ENCODE data around the gene SDHA. TPM values are rescaled to one million over a fixed set of nuclear protein-coding genes. Genes with fewer than 3 reads are reported as not detected.
"Not testable (repeated sequence)": the region's sequence is repeated elsewhere in the genome, so short reads cannot be mapped to it uniquely, and the experiment has no call there.

The SDHA gene
- total RNA-seq, 3 donors from 2014 or later: 73.1 to 120 (median 104) TPM

DNA sequence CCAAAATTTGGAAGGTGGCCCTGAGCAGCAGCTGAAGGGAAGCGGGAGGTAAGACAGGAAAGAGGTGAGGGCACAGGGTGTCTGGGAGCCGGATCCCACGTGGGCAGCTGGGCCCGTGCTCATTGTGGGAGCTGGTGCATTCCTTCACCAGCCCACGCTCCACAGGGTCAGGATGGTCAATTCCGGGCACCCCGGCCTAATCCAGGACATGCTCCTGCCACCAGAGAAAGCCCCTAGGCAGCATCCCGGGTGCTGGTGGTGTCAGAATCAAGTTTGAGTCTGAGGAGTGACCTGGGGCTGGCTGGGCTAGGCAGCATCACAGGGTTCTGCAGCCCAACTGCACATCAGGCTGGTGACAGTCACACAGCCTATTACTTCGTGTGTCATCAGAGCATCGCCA is 46.2 kb downstream of the SDHA start:
- DNase-seq (no peak), ATAC-seq (no peak)
- Mint-ChIP-seq H3K4me3 (no peak overlapping the region), H3K9me3 (no peaks in the 10 kb centered on the region), H3K4me1 (ENCODE audit: low read depth) (peaks cover 3% of the 10 kb centered on the region), H3K36me3 (ENCODE audit: insufficient read depth) (peaks cover 20% of the 10 kb centered on the region), H3K27me3 (ENCODE audit: low read depth) (no peaks in the 10 kb centered on the region)

DNA sequence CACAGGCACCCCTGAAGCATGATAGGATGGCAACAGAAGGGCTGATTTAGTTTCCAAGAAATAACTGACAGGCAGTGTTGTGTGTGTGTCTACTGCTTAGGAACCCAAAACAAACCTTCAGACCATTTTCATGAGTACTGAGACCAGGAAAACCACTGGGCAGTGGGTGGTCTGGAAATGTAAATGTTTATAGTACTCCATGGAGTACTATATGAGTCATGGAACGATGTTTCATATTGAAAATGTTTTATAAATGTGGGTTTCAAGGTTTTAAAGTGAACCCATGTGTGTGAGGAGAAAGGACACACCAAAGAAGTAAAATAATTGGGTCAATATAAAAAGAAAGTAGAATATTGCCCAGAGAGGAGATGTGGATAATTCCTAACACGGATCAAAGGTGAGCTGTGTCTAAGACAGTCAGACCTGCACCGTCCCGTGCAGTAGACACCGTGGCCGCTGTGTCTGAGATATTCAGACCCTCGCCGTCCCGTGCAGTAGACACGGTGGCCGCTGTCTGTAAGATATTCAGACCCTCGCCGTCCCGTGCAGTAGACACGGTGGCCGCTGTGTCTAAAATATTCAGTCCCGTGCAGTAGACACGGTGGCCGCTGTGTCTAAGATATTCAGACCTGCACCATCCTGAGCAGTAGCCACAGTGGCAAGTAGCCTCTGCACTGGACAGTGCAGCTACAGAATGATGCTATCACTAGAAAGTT is 48.3 kb downstream of the SDHA start:
- not testable (repeated sequence) for H3K27me3 Mint-ChIP-seq (ENCODE audit: low read depth); DNase-seq; H3K9me3 Mint-ChIP-seq; ATAC-seq; H3K4me3 Mint-ChIP-seq
- peaks cover 20% of the 10 kb centered on the region for H3K36me3 Mint-ChIP-seq (ENCODE audit: insufficient read depth)
- peaks cover 13% of the 10 kb centered on the region for H3K4me1 Mint-ChIP-seq (ENCODE audit: low read depth)

DNA sequence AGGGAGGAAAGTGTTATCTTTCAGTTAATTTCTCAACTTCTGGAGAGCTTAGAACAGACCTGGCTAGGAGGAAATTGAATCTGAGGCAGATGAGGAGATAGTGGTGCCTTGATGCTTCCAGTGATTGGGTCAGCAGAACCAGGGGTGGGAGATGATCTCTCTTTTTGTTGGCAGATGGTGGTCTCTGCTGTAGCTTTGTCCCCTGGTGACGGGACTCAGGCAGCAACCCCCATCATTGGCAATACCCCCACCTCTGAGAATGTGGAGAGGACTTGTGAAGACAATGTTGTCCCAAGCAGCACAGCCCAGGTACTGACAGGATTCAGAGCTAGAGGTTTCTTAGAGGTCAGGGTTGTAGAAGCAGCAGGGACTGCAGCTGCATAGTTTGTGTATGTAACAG is 49.6 kb downstream of the SDHA start:
- Mint-ChIP-seq H3K4me3 (no peak overlapping the region), H3K36me3 (ENCODE audit: insufficient read depth) (peaks cover 17% of the 10 kb centered on the region), H3K27me3 (ENCODE audit: low read depth) (no peaks in the 10 kb centered on the region), H3K9me3 (no peaks in the 10 kb centered on the region), H3K4me1 (ENCODE audit: low read depth) (peaks cover 13% of the 10 kb centered on the region)
- ATAC-seq: no peak
- DNase-seq: no peak

DNA sequence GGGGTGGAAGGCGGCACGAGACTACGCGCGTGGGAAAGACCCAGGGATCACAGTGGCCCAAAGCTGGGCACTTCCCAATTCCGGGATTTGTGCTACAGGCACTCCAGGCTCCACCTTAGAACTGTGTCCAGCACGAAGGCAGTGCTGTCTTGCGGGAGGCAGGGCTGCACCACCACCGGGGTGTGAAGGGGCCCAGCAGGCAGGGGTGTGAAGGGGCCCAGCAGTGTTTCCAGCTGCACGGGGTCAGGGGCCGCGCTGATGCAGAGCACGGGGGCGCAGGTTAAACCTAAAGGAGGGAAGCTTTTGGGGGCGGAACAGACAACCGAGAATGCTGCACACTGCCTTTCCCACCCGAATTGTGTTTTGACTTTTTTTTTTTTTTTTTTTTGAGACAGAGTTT is 52.2 kb downstream of the SDHA start:
- H3K36me3 Mint-ChIP-seq (ENCODE audit: insufficient read depth): peaks cover 17% of the 10 kb centered on the region
- peaks cover 34% of the 10 kb centered on the region for H3K4me1 Mint-ChIP-seq (ENCODE audit: low read depth)
- H3K9me3 Mint-ChIP-seq: no peaks in the 10 kb centered on the region
- no peak for DNase-seq
- H3K4me3 Mint-ChIP-seq: peak overlapping the region; percentile 89
- H3K27me3 Mint-ChIP-seq (ENCODE audit: low read depth): no peaks in the 10 kb centered on the region
- ATAC-seq: no peak

DNA sequence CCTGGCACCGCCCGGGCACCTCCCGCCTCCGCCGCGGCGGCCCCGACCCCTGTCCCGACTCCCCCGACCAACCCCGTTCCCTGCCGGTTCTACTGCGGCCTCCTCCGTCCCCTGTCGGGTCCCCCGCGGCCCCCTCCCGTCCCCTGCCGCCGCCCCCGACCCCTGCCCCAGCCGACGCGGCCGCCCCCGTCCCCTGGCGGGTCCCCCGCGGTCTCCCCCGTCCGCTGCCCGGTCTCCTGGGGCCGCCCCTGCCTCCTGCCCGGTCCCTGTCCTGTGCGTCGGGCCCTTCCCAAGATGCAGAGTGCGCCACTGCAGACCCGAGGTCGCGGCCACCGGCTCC is 53.7 kb downstream of the SDHA start:
- Mint-ChIP-seq H3K4me1 (ENCODE audit: low read depth) (peaks cover 34% of the 10 kb centered on the region), H3K4me3 (peak overlapping the region; percentile 89), H3K36me3 (ENCODE audit: insufficient read depth) (peaks cover 16% of the 10 kb centered on the region)
- H3K27me3 Mint-ChIP-seq (ENCODE audit: low read depth); DNase-seq; H3K9me3 Mint-ChIP-seq: not testable (repeated sequence)
- peak; percentile 1 to 2 for ATAC-seq

DNA sequence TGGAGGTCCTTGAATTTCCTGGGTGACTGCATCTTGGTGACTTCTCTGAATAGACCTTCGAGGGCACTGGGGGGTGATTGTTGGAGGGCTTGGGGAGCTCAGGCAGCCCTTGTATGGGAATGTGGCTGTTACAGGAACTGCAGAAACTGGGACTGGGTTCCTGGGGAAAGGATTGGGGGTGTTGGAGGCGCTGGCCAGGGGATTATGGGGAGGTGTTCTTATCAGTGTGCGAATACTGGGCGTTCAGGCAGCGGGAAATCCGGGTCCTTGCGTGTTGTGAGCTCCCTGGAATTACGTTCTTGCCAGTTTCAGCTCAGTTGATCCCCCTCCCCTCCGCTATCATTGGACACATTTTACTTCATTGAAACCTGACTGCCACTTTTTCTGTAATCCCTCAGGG is 55.0 kb downstream of the SDHA start:
- DNase-seq; H3K27me3 Mint-ChIP-seq (ENCODE audit: low read depth); ATAC-seq; H3K9me3 Mint-ChIP-seq: not testable (repeated sequence)
- Mint-ChIP-seq H3K4me1 (ENCODE audit: low read depth) (peaks cover 30% of the 10 kb centered on the region), H3K4me3 (peak overlapping the region; percentile 77), H3K36me3 (ENCODE audit: insufficient read depth) (peaks cover 12% of the 10 kb centered on the region)

DNA sequence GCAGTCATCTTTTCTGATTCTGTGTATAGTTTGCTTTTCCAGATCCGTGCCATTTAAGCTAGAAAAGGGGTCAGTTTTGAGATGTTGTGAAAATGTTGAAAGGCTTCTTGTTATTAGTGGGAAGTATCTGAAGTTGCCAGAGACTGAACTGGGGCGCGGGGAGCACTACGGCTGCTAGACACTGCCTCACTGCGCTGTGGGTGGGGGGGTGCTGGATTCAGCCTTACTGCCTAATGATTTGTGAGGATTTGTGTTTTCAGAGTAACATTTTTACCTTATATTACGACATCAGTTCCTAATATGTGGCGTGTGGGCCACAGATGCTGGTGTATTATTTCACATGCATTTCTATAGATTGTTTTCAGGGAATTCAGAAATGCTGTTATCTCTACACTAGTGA is 55.4 kb downstream of the SDHA start:
- Mint-ChIP-seq H3K36me3 (ENCODE audit: insufficient read depth) (peaks cover 12% of the 10 kb centered on the region), H3K4me3 (peak overlapping the region; percentile 77), H3K4me1 (ENCODE audit: low read depth) (peaks cover 30% of the 10 kb centered on the region)
- not testable (repeated sequence) for DNase-seq; H3K9me3 Mint-ChIP-seq; ATAC-seq; H3K27me3 Mint-ChIP-seq (ENCODE audit: low read depth)

DNA sequence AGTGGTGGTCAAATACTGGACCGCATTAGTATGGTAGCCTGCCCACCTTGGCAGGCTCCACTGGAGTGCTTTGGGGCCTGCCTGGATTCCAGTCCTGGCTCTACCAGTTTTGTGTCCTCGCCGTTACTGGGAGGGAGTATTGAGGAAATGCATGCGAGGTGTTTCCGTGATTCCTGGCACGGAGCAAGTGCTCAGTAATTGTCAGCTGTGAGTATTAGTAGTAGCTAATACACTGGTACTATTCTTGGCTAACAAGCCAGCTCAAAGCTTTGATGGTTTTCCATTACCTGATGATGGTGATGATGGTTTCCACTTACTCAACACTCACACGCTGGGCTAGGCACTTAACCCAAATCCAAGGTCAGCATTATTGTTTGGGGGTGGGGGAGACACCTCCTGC is 56.2 kb downstream of the SDHA start:
- peak overlapping the region; percentile 13 for H3K4me3 Mint-ChIP-seq
- peaks cover 34% of the 10 kb centered on the region for H3K4me1 Mint-ChIP-seq (ENCODE audit: low read depth)
- DNase-seq; H3K9me3 Mint-ChIP-seq; H3K27me3 Mint-ChIP-seq (ENCODE audit: low read depth); ATAC-seq: not testable (repeated sequence)
- H3K36me3 Mint-ChIP-seq (ENCODE audit: insufficient read depth): peaks cover 12% of the 10 kb centered on the region

DNA sequence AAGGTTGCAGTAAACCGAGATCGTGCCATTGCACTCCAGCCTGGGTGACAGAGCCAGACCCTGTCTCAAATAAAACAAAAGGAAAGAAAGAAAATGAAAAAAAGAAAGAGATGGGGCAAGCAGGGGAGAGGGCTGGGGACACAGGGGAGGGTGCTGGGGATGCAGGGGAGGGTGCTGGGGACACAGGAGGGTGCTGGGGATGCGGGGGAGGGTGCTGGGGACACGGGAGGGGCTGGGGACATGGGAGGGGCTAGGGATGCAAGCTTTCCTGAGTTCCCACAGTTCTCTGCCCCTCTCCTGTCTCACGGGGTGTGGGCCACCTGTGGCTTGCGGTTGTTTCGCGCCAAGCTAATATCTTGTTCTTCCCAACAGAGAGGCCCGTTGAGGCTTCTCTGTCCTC is 60.5 kb downstream of the SDHA start:
- H3K4me1 Mint-ChIP-seq (ENCODE audit: low read depth): peaks cover 52% of the 10 kb centered on the region
- H3K9me3 Mint-ChIP-seq: no peaks in the 10 kb centered on the region
- no peak for ATAC-seq

DNA sequence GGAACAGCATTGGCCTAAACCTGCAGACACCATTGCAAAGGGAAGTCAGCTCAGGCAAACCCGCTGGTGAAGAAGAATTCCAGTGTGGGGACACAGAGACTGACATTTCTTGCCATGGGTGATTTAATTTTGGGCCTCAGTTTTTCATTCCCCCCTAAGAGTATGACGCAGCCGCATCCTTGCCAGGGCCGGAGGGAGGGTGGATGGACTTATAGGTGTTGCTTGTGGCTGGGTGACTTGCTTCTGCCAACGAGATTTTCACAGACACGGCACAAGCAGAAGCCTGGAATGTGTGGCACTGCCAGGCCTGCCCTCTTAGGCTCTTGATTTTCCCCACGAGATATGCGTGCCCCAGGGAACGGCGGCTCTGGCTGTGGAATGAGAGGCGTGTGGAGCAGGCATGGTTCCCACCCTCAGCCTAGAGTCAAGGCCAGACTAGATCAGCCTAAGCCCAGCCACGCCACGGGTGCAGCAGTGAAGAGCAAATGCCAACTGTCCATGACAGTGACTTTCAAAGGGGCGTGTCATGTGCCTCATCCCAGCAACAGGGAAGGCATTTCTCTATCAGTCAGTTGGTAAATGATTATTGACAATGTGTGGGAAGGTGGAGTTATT is 61.0 kb downstream of the SDHA start:
- peaks cover 53% of the 10 kb centered on the region for H3K4me1 Mint-ChIP-seq (ENCODE audit: low read depth)
- DNase-seq; H3K27me3 Mint-ChIP-seq (ENCODE audit: low read depth); H3K4me3 Mint-ChIP-seq; H3K9me3 Mint-ChIP-seq; ATAC-seq: not testable (repeated sequence)
- peaks cover 30% of the 10 kb centered on the region for H3K36me3 Mint-ChIP-seq (ENCODE audit: insufficient read depth)

More for the DNA sequence above, 60.5 kb downstream of the SDHA start:
- DNase-seq: no peak
- Mint-ChIP-seq H3K36me3 (ENCODE audit: insufficient read depth) (peaks cover 26% of the 10 kb centered on the region), H3K4me3 (no peak overlapping the region), H3K27me3 (ENCODE audit: low read depth) (no peaks in the 10 kb centered on the region)

DNA sequence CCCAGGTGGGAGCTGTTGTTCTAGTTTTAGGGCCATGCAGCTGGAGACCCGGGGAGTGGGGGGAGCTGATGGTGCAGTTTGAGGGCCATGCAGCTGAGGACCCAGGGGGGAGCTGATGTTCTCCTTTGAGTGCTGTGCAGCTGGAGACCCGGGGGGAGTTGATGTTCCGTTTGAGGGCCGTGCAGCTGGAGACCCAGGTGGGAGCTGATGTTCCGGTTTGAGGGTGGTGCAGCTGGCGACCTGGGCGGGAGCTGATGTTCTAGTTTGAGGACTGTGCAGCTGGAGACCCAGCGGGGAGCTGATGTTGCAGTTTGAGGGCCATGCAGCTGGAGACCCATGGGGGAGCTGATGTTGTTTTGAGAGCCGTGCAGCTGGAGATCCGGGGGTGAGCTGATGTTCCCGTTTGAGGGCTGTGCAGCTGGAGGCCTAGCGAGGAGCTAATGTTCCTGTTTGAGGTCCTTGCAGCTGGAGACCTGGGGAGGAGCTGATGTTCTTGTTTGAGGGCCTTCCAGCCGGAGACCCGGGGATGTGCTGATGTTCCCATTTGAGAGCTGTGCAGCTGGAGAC is 68.0 kb downstream of the SDHA start:
- H3K4me1 Mint-ChIP-seq (ENCODE audit: low read depth): peaks cover 39% of the 10 kb centered on the region
- DNase-seq: no peak
- ATAC-seq: no peak
- peaks cover 38% of the 10 kb centered on the region for H3K36me3 Mint-ChIP-seq (ENCODE audit: insufficient read depth)
- no peaks in the 10 kb centered on the region for H3K9me3 Mint-ChIP-seq
- no peaks in the 10 kb centered on the region for H3K27me3 Mint-ChIP-seq (ENCODE audit: low read depth)
- no peak overlapping the region for H3K4me3 Mint-ChIP-seq

DNA sequence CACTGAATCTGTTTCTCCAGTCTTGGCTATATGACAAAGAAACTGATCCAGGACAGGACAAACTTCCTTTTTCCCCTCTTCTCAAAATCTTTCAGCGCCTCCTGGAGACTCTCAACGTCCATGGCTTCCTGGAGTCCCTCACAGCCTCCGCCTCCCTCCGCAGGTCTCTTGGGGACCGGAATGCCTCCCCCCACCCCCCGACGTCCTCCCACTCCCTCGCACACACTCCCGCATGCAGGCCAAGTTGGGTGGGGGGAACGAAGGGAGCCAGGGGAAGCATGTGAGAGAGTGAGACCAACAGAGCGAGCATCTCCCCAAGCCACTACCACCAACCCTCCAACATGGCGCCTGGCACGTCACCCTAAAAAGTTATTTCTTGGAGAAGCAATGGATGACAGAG is 72.1 kb downstream of the SDHA start:
- not testable (repeated sequence) for H3K9me3 Mint-ChIP-seq; H3K4me3 Mint-ChIP-seq; H3K27me3 Mint-ChIP-seq (ENCODE audit: low read depth); H3K4me1 Mint-ChIP-seq (ENCODE audit: low read depth); ATAC-seq; DNase-seq
- H3K36me3 Mint-ChIP-seq (ENCODE audit: insufficient read depth): peaks cover 18% of the 10 kb centered on the region

DNA sequence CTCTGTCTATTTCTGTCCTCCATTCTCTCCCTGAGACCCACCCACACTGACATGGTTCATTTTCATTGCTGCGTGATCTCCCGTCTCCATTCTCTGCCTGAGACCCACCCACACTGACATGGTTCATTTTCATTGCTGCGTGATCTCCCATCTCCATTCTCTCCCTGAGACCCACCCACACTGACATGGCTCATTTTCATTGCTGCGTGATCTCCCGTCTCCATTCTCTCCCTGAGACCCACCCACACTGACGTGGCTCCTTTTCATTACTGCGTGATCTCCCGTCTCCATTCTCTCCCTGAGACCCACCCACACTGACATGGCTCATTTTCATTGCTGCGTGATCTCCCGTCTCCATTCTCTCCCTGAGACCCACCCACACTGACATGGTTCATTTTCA is 73.2 kb downstream of the SDHA start:
- not testable (repeated sequence) for H3K4me3 Mint-ChIP-seq; H3K9me3 Mint-ChIP-seq; ATAC-seq; H3K27me3 Mint-ChIP-seq (ENCODE audit: low read depth); DNase-seq
- Mint-ChIP-seq H3K4me1 (ENCODE audit: low read depth) (peaks cover 11% of the 10 kb centered on the region), H3K36me3 (ENCODE audit: insufficient read depth) (peaks cover 15% of the 10 kb centered on the region)

DNA sequence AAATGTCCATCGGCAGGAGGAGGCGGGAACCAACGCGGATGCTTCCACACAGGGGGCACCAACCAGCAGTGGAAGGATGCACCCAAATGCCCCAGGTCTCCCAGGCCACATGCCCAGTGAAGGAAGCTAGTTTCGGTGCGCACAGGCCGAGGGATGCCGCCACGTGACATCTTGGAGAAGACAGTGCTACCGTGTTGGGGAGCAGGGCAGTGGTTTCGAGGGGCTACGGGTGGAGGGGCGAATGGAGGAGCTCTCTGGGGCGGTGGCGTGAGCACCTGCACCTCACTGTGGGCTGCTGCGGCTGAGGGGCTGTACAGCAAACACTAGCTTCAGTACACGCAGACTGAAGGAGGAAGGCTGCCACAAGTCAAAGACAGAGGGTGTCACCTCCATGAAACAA is 76.7 kb downstream of the SDHA start:
- DNase-seq, H3K9me3 Mint-ChIP-seq, H3K4me3 Mint-ChIP-seq: not testable (repeated sequence)

DNA sequence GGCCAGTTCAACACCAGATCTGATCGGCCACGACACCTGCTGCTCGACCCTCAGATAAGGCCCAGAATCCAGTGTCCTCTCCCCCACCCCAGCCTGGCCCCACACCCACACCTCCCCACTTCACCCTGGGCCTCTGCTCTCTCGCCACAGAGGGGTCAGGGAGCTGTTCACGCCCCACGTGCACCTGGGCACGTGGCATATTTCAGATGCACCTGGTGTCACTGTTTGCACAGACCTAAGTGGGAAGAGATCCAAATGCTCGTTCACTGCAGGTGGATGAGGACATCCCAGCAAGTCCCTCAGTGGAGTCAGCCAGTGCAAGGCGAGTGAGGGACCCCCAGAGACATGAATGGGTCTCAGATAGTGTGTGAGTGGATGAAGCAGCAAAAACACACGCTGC is 78.1 kb downstream of the SDHA start:
- not testable (repeated sequence) for H3K27me3 Mint-ChIP-seq (ENCODE audit: low read depth); ATAC-seq; H3K4me3 Mint-ChIP-seq; DNase-seq; H3K36me3 Mint-ChIP-seq (ENCODE audit: insufficient read depth); H3K9me3 Mint-ChIP-seq
- H3K4me1 Mint-ChIP-seq (ENCODE audit: low read depth): peaks cover 24% of the 10 kb centered on the region

More for the DNA sequence above, 76.7 kb downstream of the SDHA start:
- not testable (repeated sequence) for ATAC-seq; H3K27me3 Mint-ChIP-seq (ENCODE audit: low read depth); H3K36me3 Mint-ChIP-seq (ENCODE audit: insufficient read depth)
- H3K4me1 Mint-ChIP-seq (ENCODE audit: low read depth): peaks cover 20% of the 10 kb centered on the region

All from activated T-cell treated with anti-CD3 and anti-CD28 coated beads, Interleukin-2, amount 50 U/mL, for 4 hours (primary cell).